HG03520 (cell line): Measurements from ENCODE around the gene SLC25A27.

ENCODE experiments used
- ATAC-seq: cut with Tn5 transposase; IDR thresholded peaks from one replicate; pipeline ENCODE4 v1.9.1; 2021; ENCODE audit warnings: mild to moderate bottlenecking, moderate library complexity; ENCODE audit not compliant: unreplicated experiment

SLC25A27 gene

GRCh38 chr6:46704562-46704961 lies 51.8 kb downstream of the SLC25A27 start:
- ATAC-seq: no peak

GRCh38 chr6:46706464-46706863 lies 53.7 kb downstream of the SLC25A27 start:
- no peak for ATAC-seq

DNA sequence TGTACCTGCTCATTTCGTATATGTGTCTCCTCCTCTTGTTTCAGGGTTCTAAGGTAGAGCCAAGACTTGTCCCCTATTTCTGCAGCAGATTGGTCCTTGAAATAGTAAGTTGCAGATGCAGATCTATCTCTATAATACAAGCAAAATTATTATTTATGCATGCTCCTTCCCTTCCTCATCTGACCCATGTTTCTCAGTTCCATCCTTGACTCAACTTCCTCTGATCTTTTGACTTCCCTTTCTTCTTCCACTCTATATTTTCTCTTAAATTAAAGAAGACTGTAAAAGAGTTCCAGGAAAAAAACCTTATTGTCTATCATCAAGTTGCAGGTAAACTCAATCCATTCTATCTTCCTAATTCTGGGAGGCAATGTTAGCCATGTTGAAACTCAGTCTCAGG lies 58.7 kb downstream of the SLC25A27 start:
- ATAC-seq: no peak

DNA sequence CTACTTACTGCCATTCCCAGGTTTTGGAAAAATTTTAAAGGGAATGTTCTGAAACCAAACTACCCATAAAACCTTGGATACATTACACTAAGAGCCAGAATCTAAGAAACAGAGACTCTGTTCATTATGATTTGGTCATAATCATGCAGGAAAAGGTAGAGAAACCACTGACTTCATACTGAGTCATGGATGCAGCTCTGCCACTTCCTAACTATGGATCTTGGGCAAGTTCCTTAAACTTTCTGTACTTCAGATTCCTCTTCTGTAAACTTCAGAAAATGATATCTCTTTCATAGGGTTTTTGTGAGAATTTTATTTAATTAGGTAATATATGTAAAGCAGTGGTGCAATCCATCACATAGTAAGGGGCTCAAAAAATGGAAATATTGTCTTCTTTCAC lies 62.4 kb downstream of the SLC25A27 start:
- no peak for ATAC-seq

DNA sequence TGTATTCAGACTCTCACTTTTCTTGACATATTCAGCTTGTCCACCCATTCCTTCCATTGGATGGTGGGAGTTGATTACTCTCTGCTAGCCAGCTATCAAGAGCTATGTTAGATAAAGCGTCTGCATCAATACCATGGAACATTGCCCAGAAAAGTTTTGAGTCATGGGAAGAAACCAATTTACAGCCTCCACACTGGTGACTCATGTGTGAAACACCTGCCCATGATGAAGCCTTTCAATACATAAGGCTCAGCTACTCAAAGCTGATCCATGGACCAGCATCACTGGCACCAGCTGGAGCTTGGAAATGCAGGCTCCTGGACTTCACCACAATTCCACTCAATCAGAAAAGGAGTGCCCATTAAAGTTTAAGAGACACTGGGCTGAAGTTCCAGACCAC lies 66.3 kb downstream of the SLC25A27 start:
- ATAC-seq: no peak

- ATAC-seq: no peak
Observed at GRCh38 chr6:46720401-46720800, 67.6 kb downstream of the SLC25A27 start.
